C4-2B (cell line): ENCODE measurements around the gene IL20RB.
"Not testable (repeated sequence)": the region's sequence is repeated elsewhere in the genome, so short reads cannot be mapped to it uniquely, and the experiment has no call there.

ENCODE experiments used
- CTCF ChIP-seq: fragments of 450-650 bp; conservative IDR thresholded peaks from 2 replicates; pipeline ENCODE4 v1.5.1; 2017; ENCODE audit warnings: mild to moderate bottlenecking
- ZFX ChIP-seq: fragments of 450-650 bp; IDR thresholded peaks from 2 replicates; pipeline ENCODE4 v1.6.1; 2017

- not testable (repeated sequence) for TF ChIP-seq CTCF, ZFX
Measured at GRCh38 chr3:136969539-136969938, 11.8 kb downstream of the IL20RB start.
